Bronchial smooth muscle cell (primary cell): ENCODE measurements around the gene RINL. TPM values are rescaled to one million over a fixed set of nuclear protein-coding genes. Genes with fewer than 3 reads are reported as not detected.

Experiments
- total RNA-seq: library from RNA; depleted of rRNA; stranded (reverse); fragments of >200 nt; gene quantifications from 2 replicates; pipeline ENCODE4 v1.2.1, GENCODE V29; 2014

Gene RINL, protein sequence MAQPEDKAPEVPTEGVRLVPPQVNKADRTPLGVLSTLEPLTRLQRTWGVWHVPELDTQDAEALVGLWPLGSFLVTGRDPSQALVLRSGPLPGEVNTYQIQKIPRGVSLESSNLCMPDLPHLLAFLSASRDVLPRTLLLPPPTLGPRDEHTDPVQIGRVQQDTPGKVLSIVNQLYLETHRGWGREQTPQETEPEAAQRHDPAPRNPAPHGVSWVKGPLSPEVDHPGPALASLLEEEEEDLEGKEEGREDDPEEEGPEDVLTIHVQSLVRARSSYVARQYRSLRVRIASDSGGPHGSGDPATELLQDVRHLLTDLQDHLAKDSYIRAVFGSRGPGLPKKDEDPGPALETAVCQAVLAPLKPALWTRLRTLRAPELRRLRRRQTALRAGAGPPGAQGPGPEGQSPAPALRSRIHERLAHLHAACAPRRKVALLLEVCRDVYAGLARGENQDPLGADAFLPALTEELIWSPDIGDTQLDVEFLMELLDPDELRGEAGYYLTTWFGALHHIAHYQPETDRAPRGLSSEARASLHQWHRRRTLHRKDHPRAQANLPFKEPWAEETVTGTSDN
- total RNA-seq = 1.7 and 2.3 TPM in 2 replicates

DNA sequence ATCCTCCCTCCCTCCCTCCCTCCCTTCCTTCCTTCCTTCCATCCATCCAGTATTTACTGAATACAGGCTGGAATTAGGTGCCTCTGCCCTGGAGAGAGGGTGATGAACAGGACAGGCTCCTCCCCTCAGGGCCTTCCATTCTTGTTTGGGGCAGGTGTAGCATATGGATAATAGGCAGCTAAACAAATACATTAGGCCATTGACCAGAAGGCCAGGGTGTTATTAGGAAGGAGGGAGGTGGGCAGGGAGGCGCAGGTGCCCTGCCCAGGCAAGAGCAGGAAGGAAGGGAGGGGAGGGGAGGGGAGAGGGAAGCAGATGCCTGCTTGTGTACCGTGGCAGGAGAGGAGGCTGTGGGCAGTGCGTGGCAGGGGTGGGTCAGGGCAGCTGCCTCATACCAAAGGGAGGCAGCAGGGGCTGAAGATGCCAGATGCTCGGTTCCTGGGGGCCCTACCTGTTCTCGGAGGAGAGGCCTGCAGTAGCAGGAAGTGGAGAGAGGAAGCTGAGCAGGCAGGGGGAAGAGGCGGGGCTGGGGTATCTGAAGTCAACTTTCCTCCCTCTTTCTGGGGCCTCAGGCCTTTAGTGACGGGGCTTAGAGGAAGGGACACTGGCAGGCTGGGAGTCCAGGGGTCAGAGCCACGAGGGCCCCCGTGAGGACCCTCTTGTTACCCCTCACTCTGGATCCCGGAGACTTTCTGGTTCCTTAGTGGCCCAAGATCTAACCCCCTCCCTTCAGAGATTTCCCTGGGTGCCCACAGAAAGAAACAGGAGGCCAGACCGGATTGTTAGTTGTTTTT lies at the start of gene RINL:
RINL (minus strand) TSS at position 495 of the 794 bp plus-strand sequence. CDS start 1,533 bp downstream, outside the sequence.

DNA sequence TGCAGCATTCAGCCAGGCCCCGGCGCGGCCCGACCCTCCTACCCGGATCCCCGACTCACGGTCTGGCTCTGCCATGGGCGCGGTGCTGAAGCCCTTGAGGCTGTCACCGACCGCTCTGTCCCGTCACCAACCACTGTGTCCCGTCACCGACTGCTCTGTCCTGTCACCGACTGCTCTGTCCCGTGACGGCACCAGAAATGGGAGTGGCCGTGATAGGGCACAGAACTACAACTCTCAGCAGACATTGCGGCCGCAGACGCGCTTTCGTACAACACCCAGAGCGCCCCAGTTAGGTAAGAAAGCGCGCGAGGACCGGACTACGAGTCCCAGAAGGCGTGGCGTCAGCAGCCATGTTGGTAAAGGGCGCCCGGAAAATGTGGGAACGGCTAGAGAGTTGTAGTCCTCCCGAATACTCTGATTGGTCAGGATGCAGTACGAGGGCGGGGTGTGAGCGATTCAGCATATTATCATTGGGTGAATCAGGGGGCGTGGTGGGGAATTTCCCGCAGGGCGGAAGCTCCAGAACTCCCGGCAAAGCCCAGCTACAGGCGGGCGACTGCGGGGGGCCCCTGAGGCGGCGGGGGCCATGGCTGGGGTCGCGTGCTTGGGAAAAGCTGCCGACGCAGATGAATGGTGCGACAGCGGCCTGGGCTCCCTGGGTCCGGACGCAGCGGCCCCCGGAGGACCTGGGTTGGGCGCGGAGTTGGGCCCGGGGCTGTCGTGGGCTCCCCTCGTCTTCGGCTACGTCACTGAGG lies 21.5 kb upstream of the RINL start, which contains the start of the genes NFKBIB and SIRT2:
NFKBIB (plus strand) TSS at position 523 of the 755 bp plus-strand sequence; CDS start at position 587, 64 bp downstream.
SIRT2 (minus strand) TSS at position 172 of the 755 bp plus-strand sequence; CDS start at position 75, 97 bp downstream.

DNA sequence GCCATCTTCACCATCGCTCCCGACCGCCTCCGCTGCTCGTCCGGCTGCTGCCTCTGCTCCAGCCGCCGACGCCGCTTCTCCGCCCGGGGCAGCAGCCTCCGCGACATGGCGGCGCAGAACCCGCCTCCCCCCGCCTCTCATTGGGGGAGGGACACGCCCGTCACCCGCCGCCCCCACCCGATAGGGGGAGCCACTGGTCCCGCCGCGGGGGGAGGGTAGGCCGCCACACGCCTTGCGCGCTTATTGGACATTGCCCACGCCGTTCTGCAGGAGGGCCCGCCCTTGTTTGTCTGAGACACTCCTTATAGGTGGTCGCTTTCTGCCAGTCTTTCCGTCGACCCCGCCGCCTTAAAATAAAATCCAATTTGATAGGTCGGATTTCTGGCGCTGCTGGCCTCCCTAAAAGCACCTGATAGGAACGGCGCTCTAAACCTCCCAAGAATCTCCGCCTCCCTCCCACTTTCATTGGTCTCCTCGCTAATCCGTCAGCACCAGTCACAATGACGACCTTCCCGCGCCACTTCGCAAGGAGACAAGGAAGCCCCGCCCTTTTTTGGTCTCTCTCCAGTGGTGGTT lies 28.1 kb downstream of the RINL start, which contains the start of gene HNRNPL:
HNRNPL (minus strand) TSS at position 127 of the 576 bp plus-strand sequence; CDS start at position 107, 20 bp downstream.

Other genes with a start within 250 kb of the RINL start
- gene ACTN4, start 230.6 kb downstream of the RINL start, total RNA-seq = 195 and 200 TPM in 2 replicates
- gene CAPN12, start 133.8 kb downstream of the RINL start, total RNA-seq = 0.16 and 0.26 TPM in 2 replicates
- not detected in 2 replicates for gene LGALS7, start 104.8 kb downstream of the RINL start, total RNA-seq
- 0.95 and 1.9 TPM in 2 replicates for gene LGALS7B, start 89.1 kb downstream of the RINL start, total RNA-seq
- 0.09 TPM in 1 of 2 replicates, not detected in the other for gene LGALS4, start 65.3 kb downstream of the RINL start, total RNA-seq
- 17.5 and 37.0 TPM in 2 replicates for gene ECH1, start 46.5 kb downstream of the RINL start, total RNA-seq
- gene HNRNPL, start 28.3 kb downstream of the RINL start, total RNA-seq = 117 and 176 TPM in 2 replicates
- gene SIRT2, start 21.3 kb upstream of the RINL start, total RNA-seq = 66.5 and 68.5 TPM in 2 replicates
- gene NFKBIB, start 21.7 kb upstream of the RINL start, total RNA-seq = 5.9 and 7.4 TPM in 2 replicates
- not detected in 2 replicates for gene CCER2, start 33.9 kb upstream of the RINL start, total RNA-seq
- 10.6 and 11.2 TPM in 2 replicates for gene SARS2, start 52.5 kb upstream of the RINL start, total RNA-seq
- 19.8 and 29.9 TPM in 2 replicates for gene MRPS12, start 52.7 kb upstream of the RINL start, total RNA-seq
- 23.0 and 27.2 TPM in 2 replicates for gene FBXO17, start 97.5 kb upstream of the RINL start, total RNA-seq
- 1.9 and 4.5 TPM in 2 replicates for gene FBXO27, start 154.3 kb upstream of the RINL start, total RNA-seq
- 0.16 and 0.17 TPM in 2 replicates for gene ACP7, start 206.1 kb upstream of the RINL start, total RNA-seq
- gene PAK4, start 247.5 kb upstream of the RINL start, total RNA-seq = 5.2 and 6.2 TPM in 2 replicates